Right ventricle myocardium inferior (tissue), 1 donor: Measurements from ENCODE around the gene CAMTA1. TPM values are rescaled to one million over a fixed set of nuclear protein-coding genes. Genes with fewer than 3 reads are reported as not detected.
A peak's percentile ranks its signal among the peaks of the same experiment; 100 is the strongest.
"Not testable (repeated sequence)": the region's sequence is repeated elsewhere in the genome, so short reads cannot be mapped to it uniquely, and the experiment has no call there.

Source experiments
- ATAC-seq: fragments of 200-7000 bp; cut with Tn5 transposase; one replicate; pipeline ENCODE4 v1.9.1; 2020; ENCODE audit warnings: mild to moderate bottlenecking, moderate library complexity
- DNase-seq: peaks from one replicate; pipeline ENCODE4 v3.0.0; 2021; ENCODE audit errors: missing footprints
- intact Hi-C: fragments of 100-400 bp; cut with DNase I; formaldehyde crosslinking; loops from one replicate; pipeline ENCODE4 v1.11.0; 2022
- total RNA-seq: library from RNA; stranded (reverse); fragmentation: NEBNext Ultra II Directional; extraction: Animal tissue kit (Norgen Biotek cat#: 25700); gene quantifications from one replicate; pipeline ENCODE4 v1.2.1, GENCODE V29; 2021
- donor health status: DM: no; HTN: yes; CAD: no; lungs with severe emphysema.

CAMTA1 gene
- total RNA-seq, 1 donor from 2014 or later, result 159 TPM

DNA sequence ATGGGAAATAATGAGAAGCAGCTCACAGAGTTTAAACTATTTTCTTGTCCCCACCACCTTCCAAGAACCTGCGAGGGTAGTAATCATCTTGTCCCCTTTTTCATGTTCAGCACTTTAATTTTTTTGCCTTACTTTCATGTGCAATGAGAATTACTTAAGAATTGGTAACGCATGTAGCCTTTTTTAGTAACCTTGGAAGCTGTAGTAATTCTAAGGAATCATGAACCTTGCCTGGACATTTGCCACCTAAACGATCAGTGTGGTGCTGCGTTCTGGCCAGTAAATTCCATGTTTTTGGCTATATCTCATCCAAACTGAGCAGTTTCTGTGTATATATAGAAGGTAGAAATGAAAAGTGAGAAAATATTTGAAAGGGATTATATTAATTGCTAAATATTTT lies 981.9 kb downstream of the CAMTA1 start:
- intact Hi-C loops, result no loop called here
- ATAC-seq (no peak), DNase-seq (no peak)

DNA sequence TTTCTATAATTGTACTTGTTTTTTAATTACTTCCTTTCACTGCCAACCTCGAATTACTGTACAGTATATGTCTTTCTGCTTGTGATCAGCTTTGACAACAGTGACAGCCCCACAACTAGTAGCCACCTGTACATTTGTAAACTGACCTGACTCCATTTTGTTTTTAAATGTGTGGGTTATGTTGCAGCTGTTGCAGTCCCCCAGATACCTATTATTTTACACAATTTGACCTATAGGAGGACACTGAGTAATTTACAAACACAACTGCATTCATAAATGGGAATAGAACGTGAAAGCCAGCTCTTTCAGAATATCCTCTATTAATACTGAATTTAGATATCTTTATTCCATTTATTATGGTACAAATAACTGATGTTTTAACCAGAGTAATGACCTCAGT lies 983.3 kb downstream of the CAMTA1 start:
- no peak for ATAC-seq
- no peak for DNase-seq
- intact Hi-C loops, result no loop called here

DNA sequence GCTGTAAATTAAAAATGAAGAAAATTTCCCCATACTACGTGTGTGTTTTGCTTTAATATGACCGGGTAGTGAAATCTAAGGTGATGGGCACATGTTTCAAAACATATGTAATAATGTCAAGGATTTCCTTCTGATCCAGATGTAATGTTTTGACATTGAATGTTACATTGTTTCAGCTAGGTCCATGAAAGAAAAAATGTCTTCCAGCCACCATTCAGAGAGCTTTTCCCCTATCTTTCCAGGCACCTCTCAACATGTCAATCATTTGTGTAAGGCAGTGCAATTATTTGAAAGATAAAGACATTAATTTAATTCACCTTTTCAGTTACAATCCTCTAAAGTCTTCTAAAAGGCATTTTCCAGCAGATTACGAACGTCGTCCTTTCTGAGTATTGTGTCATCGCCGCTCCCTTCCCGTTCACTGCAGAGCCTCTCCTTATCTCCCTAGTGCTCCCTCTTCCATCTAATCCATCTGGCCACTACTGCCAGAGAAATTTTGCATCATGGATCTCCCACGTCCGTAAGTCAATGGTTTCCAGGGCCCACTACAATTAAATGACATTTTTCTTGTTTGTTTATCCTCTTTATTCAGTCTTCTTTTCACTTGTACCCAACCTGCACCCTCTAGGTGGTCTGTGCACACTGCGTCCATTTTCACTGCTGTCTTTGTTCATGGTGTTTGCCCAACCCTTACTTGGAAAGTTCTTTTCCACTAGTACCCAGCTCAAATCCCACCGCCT lies 984.6 kb downstream of the CAMTA1 start:
- no peak for ATAC-seq
- intact Hi-C loops, result no loop called here
- no peak for DNase-seq

DNA sequence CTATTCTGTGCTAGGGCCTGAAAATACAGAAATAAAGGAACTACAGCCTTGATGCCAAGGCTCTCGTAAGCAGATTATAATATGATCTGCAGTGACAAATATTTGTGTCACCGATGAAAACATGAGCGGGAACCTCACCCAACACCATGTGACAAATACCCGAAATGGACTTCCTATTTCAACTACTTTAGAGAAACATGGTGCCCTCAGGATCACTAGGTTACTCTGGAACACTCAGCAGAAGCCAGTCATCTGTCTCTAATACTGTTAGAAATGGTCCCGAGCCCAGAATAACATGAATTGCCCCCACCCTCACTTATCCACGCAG lies 985.4 kb downstream of the CAMTA1 start:
- no peak for DNase-seq
- ATAC-seq, result peak; percentile 29
- intact Hi-C loops, result no loop called here

DNA sequence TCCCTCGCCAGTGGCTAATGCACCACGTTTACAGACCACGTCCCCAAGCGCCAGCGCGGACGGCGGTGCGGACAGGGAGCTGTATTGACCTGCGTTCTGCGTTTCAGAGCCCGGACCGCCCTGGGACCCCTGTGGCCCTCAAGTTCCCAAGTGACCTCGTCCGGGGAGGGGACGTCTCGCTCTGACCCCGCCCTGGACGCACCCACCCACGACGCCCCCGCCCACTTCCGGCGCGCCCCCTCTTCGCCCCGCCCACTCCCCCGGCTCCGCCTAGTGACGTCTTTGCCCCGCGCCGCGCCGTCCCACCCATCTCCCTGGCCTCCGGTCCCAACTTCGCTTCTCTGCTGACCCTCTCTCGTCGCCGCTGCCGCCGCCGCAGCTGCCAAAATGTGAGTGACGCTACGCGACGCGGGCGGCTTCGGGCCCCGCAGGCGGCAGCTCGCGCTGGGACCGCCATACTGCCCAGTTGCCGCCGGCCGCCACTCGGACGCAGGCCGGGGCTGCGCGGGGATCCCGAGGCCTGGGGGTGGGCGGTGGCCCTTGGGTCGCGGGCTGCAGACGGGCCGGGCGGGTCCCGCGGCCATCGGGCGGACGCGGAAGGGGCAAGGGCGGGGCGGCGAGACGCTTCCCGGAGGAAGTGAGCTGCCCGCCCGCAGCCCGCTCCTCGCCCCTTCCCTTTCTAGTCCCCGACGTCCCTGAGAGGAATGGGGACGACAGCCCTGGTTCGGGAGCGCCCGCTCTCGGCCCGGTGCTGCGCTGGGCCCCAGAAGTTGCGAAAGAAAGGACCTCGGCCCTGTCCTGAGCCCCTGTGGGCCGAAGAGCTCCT lies 986.0 kb downstream of the CAMTA1 start, which contains the start of gene VAMP3:
Gene VAMP3 (plus strand): TSS at position 300 of the 826 bp plus-strand sequence. CDS start 88 bp downstream, at position 388.
- ATAC-seq (peak; percentile 98), DNase-seq (peak; percentile 95)
- intact Hi-C loops, result no loop called here

DNA sequence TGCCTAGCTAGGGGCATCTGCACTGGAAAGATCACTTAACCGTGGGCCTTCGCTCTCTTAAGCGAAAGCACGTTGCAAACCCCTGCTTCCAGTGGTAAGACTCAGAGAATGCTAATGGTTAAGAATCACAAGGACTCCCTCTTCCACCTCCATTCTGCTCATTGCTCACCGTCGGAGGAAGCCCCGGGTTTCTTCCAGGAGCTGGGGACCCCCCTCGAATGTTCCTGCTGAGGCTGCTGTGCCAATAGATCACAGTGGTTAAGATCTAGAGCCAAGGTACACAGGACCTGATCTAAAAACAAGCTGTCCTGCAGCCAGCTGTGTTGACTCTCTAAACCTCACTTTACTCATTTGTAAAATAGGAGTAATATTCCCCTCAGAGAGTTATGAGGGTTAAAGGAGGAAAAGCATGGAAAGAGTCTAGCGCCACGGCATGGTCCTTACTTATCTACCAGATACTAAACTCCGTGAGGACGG lies 986.6 kb downstream of the CAMTA1 start:
- no peak for ATAC-seq
- DNase-seq, result no peak
- intact Hi-C loops, result no loop called here

DNA sequence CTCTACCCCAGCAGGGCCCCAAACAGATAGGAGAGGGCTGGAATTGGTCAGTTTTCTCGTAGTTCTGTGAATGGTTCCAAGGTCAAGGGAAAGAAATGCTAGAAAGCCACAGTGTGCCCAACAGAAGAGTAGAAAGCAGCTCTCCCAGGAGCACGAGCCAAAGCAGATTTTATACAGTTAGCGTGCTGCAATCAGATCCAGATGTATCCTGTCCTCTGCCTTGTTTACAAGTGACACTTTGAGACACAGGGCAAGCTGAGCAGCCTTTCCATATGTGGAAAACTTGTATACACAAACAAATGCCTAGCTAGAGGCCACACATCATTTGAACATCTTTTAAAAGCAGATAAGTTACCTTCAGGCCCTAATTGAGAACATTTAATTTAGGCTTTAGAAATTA lies 992.3 kb downstream of the CAMTA1 start:
- intact Hi-C loops, result no loop called here
- DNase-seq, result no peak
- ATAC-seq, result no peak

DNA sequence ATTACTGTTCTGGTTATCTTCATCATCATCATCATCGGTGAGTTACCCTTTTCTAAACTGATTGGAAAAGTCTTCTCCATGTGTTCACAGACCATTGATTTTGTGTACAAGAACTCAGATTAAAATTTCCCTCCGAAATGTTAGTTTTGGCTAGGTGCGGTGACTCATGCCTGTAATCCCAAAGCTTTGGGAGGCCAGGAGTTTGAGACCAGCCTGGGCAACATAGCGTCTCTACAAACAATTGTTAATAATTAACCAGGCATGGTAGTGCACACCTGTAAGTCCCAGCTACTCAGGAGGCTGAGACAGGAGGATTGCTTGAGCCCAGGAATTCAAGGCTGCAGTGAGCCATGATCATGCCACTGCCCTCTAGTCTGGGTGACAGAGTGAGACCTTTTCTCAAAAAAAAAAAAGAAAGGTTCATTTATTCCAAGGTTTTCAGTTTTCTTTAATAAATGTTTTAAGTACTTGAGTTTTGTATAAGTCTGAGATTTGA lies 992.9 kb downstream of the CAMTA1 start:
- intact Hi-C loops, result no loop called here
- DNase-seq, result no peak
- no peak for ATAC-seq

DNA sequence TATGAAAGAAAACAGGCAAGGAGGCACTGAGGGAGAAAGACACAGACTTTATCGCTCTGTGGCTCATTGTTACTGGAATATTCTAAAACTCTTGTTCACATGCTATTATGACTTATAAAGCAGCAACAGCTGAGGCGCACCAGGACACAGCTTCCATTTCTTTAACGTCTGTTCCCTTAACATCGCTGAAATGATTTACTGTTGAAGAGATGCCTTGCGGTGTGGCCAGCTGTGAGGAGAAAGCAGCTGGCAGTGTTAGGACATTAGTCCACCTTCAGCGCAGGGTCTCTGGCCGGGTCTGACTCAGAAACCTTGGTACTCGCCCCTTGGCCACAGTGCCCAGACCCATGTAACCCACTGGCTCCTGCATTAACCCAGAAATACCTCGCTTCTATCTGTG lies 995.7 kb downstream of the CAMTA1 start:
- intact Hi-C loops, result no loop called here
- DNase-seq (no peak), ATAC-seq (no peak)

DNA sequence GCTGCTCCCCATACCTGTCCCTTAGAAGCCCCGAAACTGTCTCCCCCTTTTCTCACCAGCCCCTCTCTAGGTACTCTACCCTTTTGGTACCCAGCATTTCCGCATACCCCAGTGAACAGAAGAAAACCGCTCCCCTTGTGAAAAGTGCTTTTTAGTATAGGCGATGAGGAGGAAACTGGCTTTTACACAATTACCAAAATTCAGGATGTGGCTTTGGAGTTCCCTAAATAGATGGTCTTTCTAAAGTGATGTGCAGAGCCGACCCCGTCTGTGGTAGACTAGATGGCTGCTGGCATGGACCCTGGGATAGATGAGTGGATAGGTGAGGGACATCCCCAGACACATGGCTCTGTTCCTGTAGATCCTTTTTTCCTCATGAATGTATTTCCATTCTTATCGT lies 996.2 kb downstream of the CAMTA1 start:
- DNase-seq (no peak), ATAC-seq (no peak)
- intact Hi-C loops, result no loop called here

DNA sequence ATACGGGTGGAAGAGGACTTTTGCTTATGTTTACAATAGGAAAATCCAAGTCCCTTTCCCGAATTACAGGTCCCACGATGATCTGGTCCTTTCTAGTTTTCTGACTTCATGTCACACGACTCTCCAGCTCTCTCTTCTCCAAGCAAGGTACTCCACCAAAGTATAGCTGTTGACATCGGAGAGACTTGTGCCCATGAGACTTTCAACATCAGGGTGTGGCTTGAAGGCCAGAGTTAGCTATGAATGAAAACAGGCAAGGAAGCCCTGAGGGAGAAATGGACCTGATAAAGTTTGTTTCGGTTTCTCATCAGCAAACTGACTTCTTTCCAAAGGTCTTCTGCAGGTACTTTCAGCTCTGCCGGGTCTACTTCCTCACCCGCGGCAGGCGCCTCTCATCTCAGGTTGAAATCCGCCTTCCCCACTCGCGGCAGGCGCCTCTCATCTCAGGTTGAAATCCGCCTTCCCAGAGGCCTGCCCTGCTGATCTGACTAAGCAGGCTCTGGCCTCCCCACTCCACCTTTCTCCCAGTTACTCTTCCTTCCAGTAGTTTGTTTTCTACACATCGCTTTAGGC lies 996.8 kb downstream of the CAMTA1 start:
- intact Hi-C loops, result no loop called here
- ATAC-seq (no peak), DNase-seq (no peak)

DNA sequence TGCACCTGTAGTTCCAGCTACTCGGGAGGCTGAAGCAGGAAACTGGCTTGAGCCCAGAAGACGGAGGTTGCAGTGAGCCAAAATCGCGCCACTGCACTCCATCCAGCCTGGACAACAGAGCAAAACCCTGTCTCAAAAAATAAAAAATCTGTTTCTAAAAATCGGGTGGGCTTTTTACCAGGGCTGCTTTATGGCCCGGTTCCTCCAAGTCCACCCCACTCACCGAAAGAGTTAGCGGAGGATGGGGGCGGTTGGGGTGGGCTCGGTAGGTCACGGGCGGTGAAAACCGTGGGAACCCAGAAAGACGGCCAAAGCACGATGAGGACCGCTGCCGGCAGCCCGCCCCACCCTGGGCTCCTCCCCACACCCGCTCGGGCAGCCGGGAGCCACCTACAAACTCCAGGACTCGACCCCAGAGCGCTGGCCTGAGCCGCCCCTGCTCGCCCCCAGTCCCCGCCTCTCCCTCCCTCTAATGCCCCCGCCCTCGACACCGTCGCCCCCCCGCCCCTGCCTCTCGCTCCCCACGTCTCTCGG lies 998.0 kb downstream of the CAMTA1 start:
- peak; percentile 81 for ATAC-seq
- DNase-seq, result peak; percentile 90
- intact Hi-C loops, result no loop called here

DNA sequence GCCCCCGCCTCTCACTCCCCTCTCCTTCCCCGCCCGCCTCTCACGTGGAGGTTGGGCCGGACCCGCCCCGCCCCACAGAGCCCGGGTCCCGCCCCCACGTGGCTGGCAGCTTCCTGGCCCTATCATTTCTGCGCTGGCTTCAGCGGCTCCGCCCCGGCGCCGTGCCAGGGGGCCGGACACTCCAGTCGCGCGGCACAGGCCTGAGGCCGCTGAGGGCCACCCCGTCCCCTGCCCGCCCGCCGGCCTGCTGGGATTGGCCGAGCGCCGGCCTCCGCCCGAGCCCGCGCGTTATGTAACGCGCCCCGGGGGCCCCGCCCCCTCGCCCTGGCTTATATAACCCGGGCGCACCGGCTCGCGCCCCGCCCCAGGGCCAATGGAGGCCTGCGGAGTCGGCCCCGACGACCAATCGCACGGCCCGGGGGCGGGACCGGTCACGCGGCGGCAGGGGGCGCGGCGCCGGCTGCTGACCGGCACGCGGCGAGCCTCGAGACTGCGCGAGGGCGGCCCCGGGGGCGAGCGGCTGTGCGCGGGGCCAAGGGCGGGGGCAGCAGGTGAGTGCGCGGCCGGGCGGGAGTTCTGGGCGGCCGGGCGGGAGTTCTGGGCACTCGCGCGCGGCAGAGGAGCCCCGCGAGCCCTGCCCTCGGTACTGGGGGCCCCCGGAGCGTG lies 998.7 kb downstream of the CAMTA1 start, which contains the start of gene PER3:
Gene PER3 (plus strand): TSS at position 466 of the 666 bp plus-strand sequence. CDS start 587 bp downstream, outside the sequence.
- intact Hi-C loops, result no loop called here
- DNase-seq, result peak; percentile 99
- ATAC-seq, result peak; percentile 97

DNA sequence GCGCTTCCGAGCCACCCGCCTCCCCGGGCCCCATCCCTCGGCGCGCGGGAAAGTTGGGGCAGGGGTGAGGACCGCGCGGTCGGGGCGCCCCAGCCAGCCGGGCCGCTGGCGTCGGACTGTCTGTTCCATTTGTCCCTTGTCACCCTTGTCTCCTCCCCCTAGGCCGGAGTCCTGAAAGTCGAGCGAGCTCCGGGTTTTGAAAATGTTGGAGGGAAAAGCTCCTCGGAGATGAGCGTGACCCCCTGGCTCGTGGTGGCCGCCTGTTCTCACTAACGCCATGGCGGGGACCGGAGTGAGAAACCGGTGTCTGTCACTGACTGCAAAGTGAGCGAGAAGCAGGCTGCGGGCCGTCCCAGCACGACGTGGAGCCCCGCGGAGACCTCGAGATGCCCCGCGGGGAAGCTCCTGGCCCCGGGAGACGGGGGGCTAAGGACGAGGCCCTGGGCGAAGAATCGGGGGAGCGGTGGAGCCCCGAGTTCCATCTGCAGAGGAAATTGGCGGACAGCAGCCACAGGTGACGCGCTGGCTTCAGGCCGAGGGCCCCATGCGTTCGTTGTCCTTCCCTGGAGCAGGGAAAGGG lies 999.3 kb downstream of the CAMTA1 start:
- DNase-seq, result peak; percentile 73
- intact Hi-C loops, result no loop called here
- ATAC-seq, result peak; percentile 2

DNA sequence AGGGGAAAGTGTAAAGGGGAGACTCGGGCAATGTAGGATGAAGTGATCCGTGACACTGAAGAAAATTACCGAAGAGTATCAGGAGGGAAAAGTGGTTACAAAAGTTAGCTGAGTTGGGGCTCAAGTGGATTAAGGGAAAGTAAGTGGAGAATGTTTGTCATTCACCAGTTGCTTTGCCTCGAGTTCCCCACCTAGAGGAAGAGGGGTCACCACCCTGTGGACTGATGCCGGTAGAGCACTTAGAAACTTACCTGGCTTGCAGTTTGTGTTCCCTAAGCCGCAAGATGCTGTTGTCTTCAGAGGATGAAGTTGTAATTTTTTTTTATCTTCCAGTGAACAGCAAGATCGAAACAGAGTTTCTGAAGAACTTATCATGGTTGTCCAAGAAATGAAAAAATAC lies 999.9 kb downstream of the CAMTA1 start:
- DNase-seq (no peak), ATAC-seq (no peak)
- intact Hi-C loops, result no loop called here

DNA sequence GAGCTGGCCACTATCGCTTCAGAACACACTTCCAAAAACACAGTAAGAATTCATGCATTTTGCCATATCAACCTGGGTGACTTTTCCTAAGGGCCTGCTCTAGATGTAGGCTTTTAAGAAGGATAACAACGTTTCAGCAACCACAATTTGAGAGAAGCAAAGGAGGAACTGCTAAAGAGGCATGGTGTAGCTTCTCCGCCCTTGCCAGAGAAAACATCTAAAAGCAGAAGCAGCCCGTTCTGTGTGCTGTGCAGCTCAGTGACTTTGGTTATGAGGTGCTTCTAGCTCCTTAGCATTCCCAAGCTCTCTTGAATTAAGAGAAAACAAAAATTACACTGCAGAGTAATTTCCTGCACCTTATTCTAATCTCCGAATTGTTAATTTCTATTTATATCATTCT lies 1001.5 kb downstream of the CAMTA1 start:
- DNase-seq, result no peak
- no peak for ATAC-seq
- intact Hi-C loops, result no loop called here

DNA sequence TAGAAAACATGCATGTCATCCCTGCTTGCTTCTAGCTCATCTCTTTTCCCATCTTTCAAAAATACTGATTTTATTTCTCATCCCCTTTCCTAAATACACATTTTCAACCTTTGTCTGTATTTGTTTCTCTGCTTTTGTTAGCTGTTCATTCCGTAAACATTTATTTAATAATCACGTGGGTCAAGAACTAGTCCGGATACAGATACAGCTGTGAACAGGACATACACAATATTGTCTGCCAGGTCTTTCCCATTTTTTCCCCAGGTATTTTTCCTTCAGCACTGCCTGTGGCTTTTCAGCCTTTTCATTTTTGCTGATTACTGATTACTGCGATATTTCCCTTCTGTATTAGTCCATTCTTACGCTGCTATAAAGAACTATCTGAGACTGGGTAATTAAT lies 1004.6 kb downstream of the CAMTA1 start:
- no peak for ATAC-seq
- no peak for DNase-seq
- intact Hi-C loops, result no loop called here

DNA sequence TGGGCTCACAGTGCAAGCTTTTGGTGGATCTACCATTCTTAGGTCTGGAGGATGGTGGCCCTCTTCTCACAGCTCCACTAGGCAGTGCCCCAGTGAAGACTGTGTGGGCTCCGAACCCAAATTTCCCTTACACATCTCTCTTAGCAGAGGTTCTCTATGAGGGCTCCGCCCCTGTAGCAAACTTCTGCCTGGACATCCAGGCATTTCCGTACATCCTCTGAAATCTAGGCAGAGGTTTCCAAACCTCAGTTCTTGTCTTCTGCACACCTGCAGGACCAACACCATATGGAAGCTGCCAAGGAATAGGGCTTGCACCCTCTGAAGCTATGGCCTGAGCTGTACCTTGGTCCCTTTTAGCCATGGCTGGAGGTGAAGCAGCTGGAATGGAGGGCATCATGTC lies 1005.8 kb downstream of the CAMTA1 start:
- ATAC-seq, DNase-seq, intact Hi-C loops: not testable (repeated sequence)
